Measurements from ENCODE around the gene AIFM2. TPM values are rescaled to one million over a fixed set of nuclear protein-coding genes. Genes with fewer than 3 reads are reported as not detected.
A peak's percentile ranks its signal among the peaks of the same experiment; 100 is the strongest.

The AIFM2 gene
- polyA plus RNA-seq, 2 of the 4 experiments (the other 2 are of a cell fraction) = 30.0 to 34.8 TPM

DNA sequence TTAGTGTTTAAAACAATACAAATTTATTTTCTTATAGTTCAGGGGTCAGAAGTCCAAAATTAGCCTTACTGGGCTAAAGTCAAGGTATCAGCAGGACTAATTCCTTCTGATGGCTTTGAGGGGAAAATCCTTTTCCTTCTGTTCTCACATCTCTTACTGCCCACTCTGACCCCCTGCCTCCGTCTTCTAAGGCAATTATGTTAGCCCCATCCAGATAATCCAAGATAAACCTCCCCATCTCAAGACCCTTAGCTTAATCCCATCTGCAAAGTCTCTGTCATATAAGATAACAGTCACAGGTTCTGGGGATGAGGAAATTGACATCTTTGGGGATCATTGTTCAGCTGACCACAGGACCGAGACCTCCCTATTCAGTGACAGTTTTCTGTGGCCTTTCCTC, 57.7 kb downstream of the AIFM2 start:
- FAIRE-seq = no peak
- DNase-seq (ENCODE audit: low read depth in 1 of 2, low spot score in 1 of 2) = no peak
- no peaks in the 10 kb centered on the region for H3K4me1 ChIP-seq
- no peak overlapping the region for H3K4me3 ChIP-seq
- TF ChIP-seq, protein P1, sequence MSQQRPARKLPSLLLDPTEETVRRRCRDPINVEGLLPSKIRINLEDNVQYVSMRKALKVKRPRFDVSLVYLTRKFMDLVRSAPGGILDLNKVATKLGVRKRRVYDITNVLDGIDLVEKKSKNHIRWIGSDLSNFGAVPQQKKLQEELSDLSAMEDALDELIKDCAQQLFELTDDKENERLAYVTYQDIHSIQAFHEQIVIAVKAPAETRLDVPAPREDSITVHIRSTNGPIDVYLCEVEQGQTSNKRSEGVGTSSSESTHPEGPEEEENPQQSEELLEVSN (IDR thresholded peaks at IDR 0.05; ENCODE audit: borderline replicate concordance, low read depth) = no peak
- TF ChIP-seq PHF8 (IDR thresholded peaks at IDR 0.05; ENCODE audit: borderline replicate concordance, low read depth) (no peak), RFX5 (IDR thresholded peaks at IDR 0.05) (no peak), EHMT2 (IDR thresholded peaks at IDR 0.05; ENCODE audit: low read depth) (no peak), RAD21 (conservative IDR thresholded peaks at IDR 0.05 in 1 of 2, IDR thresholded peaks at IDR 0.05 in 1 of 2) (no peak), SREBF2 (IDR thresholded peaks at IDR 0.05) (no peak), KDM5A (IDR thresholded peaks at IDR 0.05) (no peak), CHD4 (IDR thresholded peaks at IDR 0.05; ENCODE audit: borderline replicate concordance) (no peak), HDAC2 (IDR thresholded peaks at IDR 0.05) (no peak), ZC3H11A (IDR thresholded peaks at IDR 0.05) (no peak), HOXA7 (CRISPR knock-in tag; IDR thresholded peaks at IDR 0.05) (no peak), EHF (CRISPR knock-in tag; IDR thresholded peaks at IDR 0.05) (no peak), FOSB (CRISPR knock-in tag; IDR thresholded peaks at IDR 0.05) (no peak), GATA3 (IDR thresholded peaks at IDR 0.05; ENCODE audit: borderline replicate concordance) (no peak), NFE2L2 (conservative IDR thresholded peaks at IDR 0.05; ENCODE audit: low read length) (no peak), HOXB13 (CRISPR knock-in tag; IDR thresholded peaks at IDR 0.05; ENCODE audit: low read depth) (no peak), BHLHE40 (IDR thresholded peaks at IDR 0.05; ENCODE audit: low read depth, low read length) (no peak)
- TF ChIP-seq, protein P2, sequence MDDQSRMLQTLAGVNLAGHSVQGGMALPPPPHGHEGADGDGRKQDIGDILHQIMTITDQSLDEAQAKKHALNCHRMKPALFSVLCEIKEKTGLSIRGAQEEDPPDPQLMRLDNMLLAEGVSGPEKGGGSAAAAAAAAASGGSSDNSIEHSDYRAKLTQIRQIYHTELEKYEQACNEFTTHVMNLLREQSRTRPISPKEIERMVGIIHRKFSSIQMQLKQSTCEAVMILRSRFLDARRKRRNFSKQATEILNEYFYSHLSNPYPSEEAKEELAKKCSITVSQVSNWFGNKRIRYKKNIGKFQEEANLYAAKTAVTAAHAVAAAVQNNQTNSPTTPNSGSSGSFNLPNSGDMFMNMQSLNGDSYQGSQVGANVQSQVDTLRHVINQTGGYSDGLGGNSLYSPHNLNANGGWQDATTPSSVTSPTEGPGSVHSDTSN (IDR thresholded peaks at IDR 0.05) = no peak
- TF ChIP-seq, protein P3, sequence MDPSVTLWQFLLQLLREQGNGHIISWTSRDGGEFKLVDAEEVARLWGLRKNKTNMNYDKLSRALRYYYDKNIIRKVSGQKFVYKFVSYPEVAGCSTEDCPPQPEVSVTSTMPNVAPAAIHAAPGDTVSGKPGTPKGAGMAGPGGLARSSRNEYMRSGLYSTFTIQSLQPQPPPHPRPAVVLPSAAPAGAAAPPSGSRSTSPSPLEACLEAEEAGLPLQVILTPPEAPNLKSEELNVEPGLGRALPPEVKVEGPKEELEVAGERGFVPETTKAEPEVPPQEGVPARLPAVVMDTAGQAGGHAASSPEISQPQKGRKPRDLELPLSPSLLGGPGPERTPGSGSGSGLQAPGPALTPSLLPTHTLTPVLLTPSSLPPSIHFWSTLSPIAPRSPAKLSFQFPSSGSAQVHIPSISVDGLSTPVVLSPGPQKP (IDR thresholded peaks at IDR 0.05; ENCODE audit: low read depth, low read length) = no peak
- TF ChIP-seq, protein P4, sequence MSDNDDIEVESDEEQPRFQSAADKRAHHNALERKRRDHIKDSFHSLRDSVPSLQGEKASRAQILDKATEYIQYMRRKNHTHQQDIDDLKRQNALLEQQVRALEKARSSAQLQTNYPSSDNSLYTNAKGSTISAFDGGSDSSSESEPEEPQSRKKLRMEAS (IDR thresholded peaks at IDR 0.05) = no peak
- no peaks in the 10 kb centered on the region for H3K9me3 ChIP-seq
- no peak overlapping the region for H3K27ac ChIP-seq
- H3K4me2 ChIP-seq = no peak overlapping the region
- 91% methylated on average over 2 of the region's 2 CpGs for WGBS (ENCODE audit: missing lambda C conversion rate)
- POLR2A ChIA-PET = no interaction called here
- no peak for ATAC-seq
- CTCF ChIA-PET = interaction anchor here (0.9 to 1.5 kb wide), 3 partner anchors 41 to 44 kb away, joined by 3 to 5 read pairs (median 4); no protein-coding TSS in a partner anchor

DNA sequence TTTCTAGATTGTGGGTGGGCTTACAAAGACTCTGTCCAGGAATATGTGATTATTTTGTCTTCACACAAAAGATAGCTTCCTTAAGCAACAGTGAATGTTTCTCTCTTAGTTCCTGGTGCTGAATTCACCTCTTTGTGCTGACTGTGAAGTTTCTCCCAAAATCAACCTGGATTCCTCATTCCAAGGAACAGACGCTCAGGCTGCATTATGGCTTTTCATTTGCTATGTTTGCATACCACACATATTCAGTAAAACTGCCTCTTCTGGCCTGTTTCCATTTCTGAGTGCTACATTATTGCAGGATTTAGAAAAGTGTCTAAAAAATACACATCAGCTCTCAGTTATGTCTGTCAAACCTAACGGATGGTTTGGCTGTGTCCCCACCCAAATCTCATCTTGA, 58.5 kb downstream of the AIFM2 start:
- POLR2A ChIA-PET = no interaction called here
- H3K4me3 ChIP-seq = no peak overlapping the region
- no peaks in the 10 kb centered on the region for H3K4me1 ChIP-seq
- FAIRE-seq (no peak), DNase-seq (ENCODE audit: low read depth in 1 of 2, low spot score in 1 of 2) (no peak), ATAC-seq (no peak)
- H3K9me3 ChIP-seq = no peaks in the 10 kb centered on the region
- H3K4me2 ChIP-seq = no peak overlapping the region
- 84% methylated on average over 2 of the region's 2 CpGs for WGBS (ENCODE audit: missing lambda C conversion rate)
- H3K27ac ChIP-seq = no peak overlapping the region
- peak; percentile 52 for TF ChIP-seq MAFK (IDR thresholded peaks at IDR 0.05; ENCODE audit: partially characterized antibody)
- TF ChIP-seq MAZ (IDR thresholded peaks at IDR 0.05; ENCODE audit: borderline replicate concordance, low read depth, low read length) = no peak
- CTCF ChIA-PET = interaction anchor here (1.5 kb wide), 1 partner anchor 42 kb away, joined by 5 read pairs; no protein-coding TSS in a partner anchor

DNA sequence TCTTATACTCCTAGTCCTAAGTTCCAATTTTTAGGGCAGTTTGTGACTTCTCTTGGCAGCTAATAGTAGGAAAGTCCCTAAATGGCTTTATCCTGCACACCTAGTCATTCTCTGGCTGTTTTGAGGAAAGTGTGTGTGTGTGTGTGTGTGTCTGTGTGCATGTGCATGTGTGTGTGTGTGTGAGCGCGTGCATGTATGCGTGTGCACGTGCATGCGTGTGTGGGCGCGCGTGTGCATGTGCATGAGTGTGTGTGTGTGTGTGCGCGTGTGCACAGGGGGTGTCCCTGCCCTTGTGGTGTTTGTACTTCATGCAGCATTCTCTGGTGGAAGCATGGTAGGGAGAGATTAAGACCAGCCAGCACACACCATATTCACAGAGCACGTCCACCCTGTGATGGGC, 61.8 kb downstream of the AIFM2 start:
- ChIA-PET POLR2A (no interaction called here), CTCF (interaction anchor here (1.2 to 1.5 kb wide), 2 partner anchors 16 to 45 kb away, joined by 3 read pairs; no protein-coding TSS in a partner anchor)
- 93% methylated on average over 11 of the region's 11 CpGs for WGBS (ENCODE audit: missing lambda C conversion rate)
- FAIRE-seq (no peak), ATAC-seq (no peak), DNase-seq (ENCODE audit: low read depth in 1 of 2, low spot score in 1 of 2) (no peak)
- H3K4me1 ChIP-seq = no peaks in the 10 kb centered on the region
- H3K4me3 ChIP-seq = no peak overlapping the region
- H3K4me2 ChIP-seq = no peak overlapping the region
- no peaks in the 10 kb centered on the region for H3K9me3 ChIP-seq
- H3K27ac ChIP-seq = no peak overlapping the region
- TF ChIP-seq, protein P5, sequence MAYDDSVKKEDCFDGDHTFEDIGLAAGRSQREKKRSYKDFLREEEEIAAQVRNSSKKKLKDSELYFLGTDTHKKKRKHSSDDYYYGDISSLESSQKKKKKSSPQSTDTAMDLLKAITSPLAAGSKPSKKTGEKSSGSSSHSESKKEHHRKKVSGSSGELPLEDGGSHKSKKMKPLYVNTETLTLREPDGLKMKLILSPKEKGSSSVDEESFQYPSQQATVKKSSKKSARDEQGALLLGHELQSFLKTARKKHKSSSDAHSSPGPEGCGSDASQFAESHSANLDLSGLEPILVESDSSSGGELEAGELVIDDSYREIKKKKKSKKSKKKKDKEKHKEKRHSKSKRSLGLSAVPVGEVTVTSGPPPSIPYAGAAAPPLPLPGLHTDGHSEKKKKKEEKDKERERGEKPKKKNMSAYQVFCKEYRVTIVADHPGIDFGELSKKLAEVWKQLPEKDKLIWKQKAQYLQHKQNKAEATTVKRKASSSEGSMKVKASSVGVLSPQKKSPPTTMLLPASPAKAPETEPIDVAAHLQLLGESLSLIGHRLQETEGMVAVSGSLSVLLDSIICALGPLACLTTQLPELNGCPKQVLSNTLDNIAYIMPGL (CRISPR knock-in tag; IDR thresholded peaks at IDR 0.05; ENCODE audit: borderline replicate concordance) = no peak
- no peak for TF ChIP-seq JUNB (IDR thresholded peaks at IDR 0.05)
- TF ChIP-seq EHF (CRISPR knock-in tag; IDR thresholded peaks at IDR 0.05) = no peak
- no peak for TF ChIP-seq ZSCAN20 (CRISPR knock-in tag; IDR thresholded peaks at IDR 0.05)
- no peak for TF ChIP-seq RCOR1 (IDR thresholded peaks at IDR 0.05; ENCODE audit: low read depth, low read length)
- TF ChIP-seq, protein P6, sequence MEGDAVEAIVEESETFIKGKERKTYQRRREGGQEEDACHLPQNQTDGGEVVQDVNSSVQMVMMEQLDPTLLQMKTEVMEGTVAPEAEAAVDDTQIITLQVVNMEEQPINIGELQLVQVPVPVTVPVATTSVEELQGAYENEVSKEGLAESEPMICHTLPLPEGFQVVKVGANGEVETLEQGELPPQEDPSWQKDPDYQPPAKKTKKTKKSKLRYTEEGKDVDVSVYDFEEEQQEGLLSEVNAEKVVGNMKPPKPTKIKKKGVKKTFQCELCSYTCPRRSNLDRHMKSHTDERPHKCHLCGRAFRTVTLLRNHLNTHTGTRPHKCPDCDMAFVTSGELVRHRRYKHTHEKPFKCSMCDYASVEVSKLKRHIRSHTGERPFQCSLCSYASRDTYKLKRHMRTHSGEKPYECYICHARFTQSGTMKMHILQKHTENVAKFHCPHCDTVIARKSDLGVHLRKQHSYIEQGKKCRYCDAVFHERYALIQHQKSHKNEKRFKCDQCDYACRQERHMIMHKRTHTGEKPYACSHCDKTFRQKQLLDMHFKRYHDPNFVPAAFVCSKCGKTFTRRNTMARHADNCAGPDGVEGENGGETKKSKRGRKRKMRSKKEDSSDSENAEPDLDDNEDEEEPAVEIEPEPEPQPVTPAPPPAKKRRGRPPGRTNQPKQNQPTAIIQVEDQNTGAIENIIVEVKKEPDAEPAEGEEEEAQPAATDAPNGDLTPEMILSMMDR (IDR thresholded peaks at IDR 0.05) = no peak
- TF ChIP-seq RAD21 (conservative IDR thresholded peaks at IDR 0.05 in 1 of 2, IDR thresholded peaks at IDR 0.05 in 1 of 2) = no peak
- TF ChIP-seq NPAS2 (CRISPR knock-in tag; IDR thresholded peaks at IDR 0.05; ENCODE audit: borderline replicate concordance) = no peak
- TF ChIP-seq, protein P2 (IDR thresholded peaks at IDR 0.05) = no peak
